Subcutaneous abdominal adipose tissue (tissue), 5 donors: ENCODE data around the gene PRKRIP1.
"Not testable (repeated sequence)": the region's sequence is repeated elsewhere in the genome, so short reads cannot be mapped to it uniquely, and the experiment has no call there.

Source experiments
- H3K27ac ChIP-seq: one replicate; pipeline ENCODE4 v1.7.0; 2013; ENCODE audit warnings: low read depth, mild to moderate bottlenecking, inconsistent platforms, low read length, moderate library complexity
- H3K27me3 ChIP-seq, 5 donors: one replicate each; pipeline ENCODE4 v1.7.0; 2013; ENCODE audit warnings: low read length in 5 of 5, inconsistent platforms in 1 of 5; ENCODE audit not compliant: control insufficient read depth in 5 of 5, insufficient read depth in 4 of 5
- H3K36me3 ChIP-seq, 5 donors: one replicate each; pipeline ENCODE4 v1.7.0; 2013; ENCODE audit warnings: low read length in 5 of 5; ENCODE audit not compliant: control insufficient read depth in 5 of 5, insufficient read depth in 5 of 5
- H3K4me1 ChIP-seq, 5 donors: one replicate each; pipeline ENCODE4 v1.7.0; 2013; ENCODE audit warnings: low read length in 5 of 5, mild to moderate bottlenecking in 3 of 5, moderate library complexity in 1 of 5; ENCODE audit not compliant: control insufficient read depth in 5 of 5, insufficient read depth in 5 of 5
- H3K4me3 ChIP-seq, 5 donors: one replicate each; pipeline ENCODE4 v1.7.0; 2013; ENCODE audit warnings: low read length in 5 of 5, low read depth in 1 of 5
- H3K9ac ChIP-seq, 5 donors: one replicate each; pipeline ENCODE4 v1.7.0; 2013; ENCODE audit warnings: low read length in 5 of 5, mild to moderate bottlenecking in 4 of 5, moderate library complexity in 3 of 5
- H3K9me3 ChIP-seq, 5 donors: one replicate each; pipeline ENCODE4 v1.7.0; 2013; ENCODE audit warnings: low read length in 5 of 5; ENCODE audit not compliant: control insufficient read depth in 5 of 5
- donor health status: healthy.
- donor health status: healthy.
- donor health status: healthy.
- donor health status: healthy.
- donor health status: healthy.

Gene PRKRIP1

GRCh38 chr7:102453319-102453718 is 57.2 kb downstream of the PRKRIP1 start:
- Histone ChIP-seq H3K4me3 (no peak overlapping the region), H3K9ac (no peak overlapping the region), H3K36me3 (peaks cover 0 to 30% (median 22%) of the 10 kb centered on the region in 5 donors), H3K4me1 (peaks cover 0 to 9% (median 7%) of the 10 kb centered on the region in 5 donors), H3K27ac (no peak overlapping the region), H3K27me3 (no peaks in the 10 kb centered on the region), H3K9me3 (no peaks in the 10 kb centered on the region)

GRCh38 chr7:102454468-102454867 is 58.3 kb downstream of the PRKRIP1 start:
- Histone ChIP-seq H3K27ac (no peak overlapping the region), H3K9me3 (no peaks in the 10 kb centered on the region), H3K4me3 (no peak overlapping the region), H3K27me3 (no peaks in the 10 kb centered on the region), H3K4me1 (peaks cover 0 to 9% (median 7%) of the 10 kb centered on the region in 5 donors), H3K36me3 (peaks cover 0 to 41% (median 30%) of the 10 kb centered on the region in 5 donors), H3K9ac (no peak overlapping the region)

- H3K4me3 ChIP-seq, H3K9me3 ChIP-seq, H3K27ac ChIP-seq, H3K27me3 ChIP-seq, H3K4me1 ChIP-seq, H3K9ac ChIP-seq: not testable (repeated sequence)
- peaks cover 0 to 44% (median 32%) of the 10 kb centered on the region in 5 donors for H3K36me3 ChIP-seq
Measured at GRCh38 chr7:102454932-102455331, 58.8 kb downstream of the PRKRIP1 start.

GRCh38 chr7:102455596-102455995 is 59.4 kb downstream of the PRKRIP1 start:
- peaks cover 0 to 47% (median 32%) of the 10 kb centered on the region in 5 donors for H3K36me3 ChIP-seq
- no peaks in the 10 kb centered on the region for H3K27me3 ChIP-seq
- no peak overlapping the region for H3K9ac ChIP-seq
- no peak overlapping the region for H3K27ac ChIP-seq
- no peak overlapping the region for H3K4me3 ChIP-seq
- peaks cover 0 to 9% (median 7%) of the 10 kb centered on the region in 5 donors for H3K4me1 ChIP-seq
- H3K9me3 ChIP-seq: no peaks in the 10 kb centered on the region

- H3K9me3 ChIP-seq: no peaks in the 10 kb centered on the region
- H3K27ac ChIP-seq: no peak overlapping the region
- peaks cover 0 to 48% (median 32%) of the 10 kb centered on the region in 5 donors for H3K36me3 ChIP-seq
- no peaks in the 10 kb centered on the region for H3K27me3 ChIP-seq
- H3K4me3 ChIP-seq: no peak overlapping the region
- H3K9ac ChIP-seq: no peak overlapping the region
- H3K4me1 ChIP-seq: peaks cover 0 to 7% (median 6%) of the 10 kb centered on the region in 5 donors
Measured at GRCh38 chr7:102456327-102456726, 60.2 kb downstream of the PRKRIP1 start.

- Histone ChIP-seq H3K4me1 (no peaks in the 10 kb centered on the region), H3K27me3 (no peaks in the 10 kb centered on the region), H3K4me3 (no peak overlapping the region), H3K27ac (no peak overlapping the region), H3K36me3 (peaks cover 0 to 48% (median 32%) of the 10 kb centered on the region in 5 donors), H3K9ac (no peak overlapping the region), H3K9me3 (no peaks in the 10 kb centered on the region)
Measured at GRCh38 chr7:102457352-102457924, 61.3 kb downstream of the PRKRIP1 start.

GRCh38 chr7:102459221-102459844 is 63.2 kb downstream of the PRKRIP1 start:
- Histone ChIP-seq H3K9me3 (no peaks in the 10 kb centered on the region), H3K36me3 (peaks cover 0 to 48% (median 32%) of the 10 kb centered on the region in 5 donors), H3K4me3 (no peak overlapping the region)

GRCh38 chr7:102460467-102460866 is 64.3 kb downstream of the PRKRIP1 start:
- Histone ChIP-seq H3K27me3 (no peaks in the 10 kb centered on the region), H3K9ac (no peak overlapping the region), H3K36me3 (peaks cover 0 to 46% (median 32%) of the 10 kb centered on the region in 5 donors), H3K4me3 (no peak overlapping the region), H3K4me1 (peaks cover 2 to 19% (median 16%) of the 10 kb centered on the region in 5 donors), H3K9me3 (no peaks in the 10 kb centered on the region), H3K27ac (no peak overlapping the region)

More at GRCh38 chr7:102459221-102459844, 63.2 kb downstream of the PRKRIP1 start:
- no peak overlapping the region for H3K9ac ChIP-seq
- H3K27me3 ChIP-seq: no peaks in the 10 kb centered on the region
- peaks cover 2 to 12% (median 10%) of the 10 kb centered on the region in 5 donors for H3K4me1 ChIP-seq
- H3K27ac ChIP-seq: no peak overlapping the region

GRCh38 chr7:102463841-102464576 is 67.8 kb downstream of the PRKRIP1 start:
- Histone ChIP-seq H3K27me3 (no peaks in the 10 kb centered on the region), H3K4me3 (peak overlapping the region; percentile 91 to 100 (median 98)), H3K36me3 (peaks cover 0 to 22% (median 6%) of the 10 kb centered on the region in 5 donors), H3K27ac (peak overlapping the region; percentile 74), H3K9ac (peak overlapping the region; percentile 81 to 100 (median 98)), H3K4me1 (peaks cover 4 to 28% (median 23%) of the 10 kb centered on the region in 5 donors), H3K9me3 (no peaks in the 10 kb centered on the region)
